Erythroblast (primary cell): ENCODE results near the gene ZSWIM5.
"Not testable (repeated sequence)": the region's sequence is repeated elsewhere in the genome, so short reads cannot be mapped to it uniquely, and the experiment has no call there.

Experiments
- DNase-seq, 2 experiments: peaks; one replicate each; lab custom pipeline; 2025; lab: John Stamatoyannopoulos, UW
- GATA1 ChIP-seq: IDR thresholded peaks from 2 replicates; pipeline ENCODE4 v1.6.1; 2011; ENCODE audit warnings: low read depth, mild to moderate bottlenecking, control low read depth, low read length, moderate library complexity
- POLR2A ChIP-seq: IDR thresholded peaks from 2 replicates; pipeline ENCODE4 v1.6.1; 2011; ENCODE audit warnings: mild to moderate bottlenecking, low read length

The ZSWIM5 gene

DNA sequence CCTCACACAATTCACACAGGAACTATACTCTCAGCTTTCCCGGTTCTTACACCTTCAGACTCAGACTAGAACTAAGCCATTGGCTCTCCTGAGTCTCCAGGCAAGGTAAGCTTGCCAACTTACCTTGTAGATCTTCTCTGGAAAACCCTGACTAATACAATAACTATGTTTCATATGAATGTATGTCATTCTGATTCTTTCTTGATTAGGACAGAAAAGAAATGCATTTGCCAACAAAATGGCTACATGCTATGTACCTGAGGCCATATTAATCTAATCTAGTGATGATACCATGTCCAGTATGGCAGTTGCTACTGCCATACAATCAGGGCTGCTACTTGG is 9.8 kb upstream of the ZSWIM5 start:
- DNase-seq: no peak
- no peak for TF ChIP-seq POLR2A
- TF ChIP-seq GATA1: no peak

DNA sequence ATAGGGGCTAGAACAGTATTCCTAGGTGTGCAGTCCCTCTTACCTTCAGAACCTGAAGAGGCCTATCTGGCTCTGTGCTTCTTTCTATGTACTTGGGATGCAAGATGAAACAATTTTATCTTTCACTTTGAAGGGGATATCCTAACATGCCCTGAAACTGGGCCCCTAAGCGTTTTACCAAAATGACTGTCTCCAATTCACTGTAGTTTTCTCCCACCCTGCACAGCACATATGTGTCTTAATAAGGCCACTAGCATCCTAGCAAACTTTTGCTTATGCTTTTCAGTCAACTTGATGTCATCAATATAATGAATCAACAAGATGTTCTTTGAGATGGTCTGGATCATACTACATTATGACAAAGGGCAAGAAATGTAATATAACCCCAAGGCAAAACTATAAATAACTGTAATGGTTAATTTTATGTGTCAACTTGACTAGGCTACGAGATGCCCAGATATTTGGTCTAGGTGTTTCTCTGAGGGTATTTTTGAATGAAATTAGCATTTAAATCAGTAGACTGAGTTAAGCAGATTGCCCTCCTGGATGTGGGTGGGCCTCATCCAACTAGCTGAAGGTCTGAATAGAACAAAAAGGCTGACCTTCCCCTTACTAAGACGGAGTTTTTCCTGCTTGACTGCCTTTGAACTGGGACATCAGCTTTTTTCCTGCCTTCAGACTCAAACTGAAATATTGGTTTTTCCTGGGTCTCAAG is 9.2 kb upstream of the ZSWIM5 start:
- TF ChIP-seq POLR2A (no peak), GATA1 (no peak)
- no peak for DNase-seq

DNA sequence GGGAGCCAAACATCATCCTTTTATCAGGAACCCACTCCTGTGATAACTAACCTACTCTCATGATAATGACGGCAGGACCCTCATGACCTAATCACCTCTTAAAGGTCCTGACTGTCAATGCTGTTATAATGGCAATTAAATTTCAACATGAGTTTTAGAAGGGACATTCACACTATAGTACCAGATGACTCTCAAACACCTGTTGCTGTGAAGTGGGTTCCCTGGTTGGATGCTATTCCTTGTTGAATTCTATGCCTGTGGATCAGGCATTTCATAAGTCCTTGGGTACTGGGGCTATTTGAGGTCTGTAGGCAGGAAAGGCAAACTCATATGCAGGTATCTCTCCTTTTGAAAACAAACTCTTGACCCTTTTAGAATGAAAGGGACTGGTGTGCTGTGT is 7.5 kb upstream of the ZSWIM5 start:
- no peak for DNase-seq
- no peak for TF ChIP-seq GATA1
- TF ChIP-seq POLR2A: no peak

DNA sequence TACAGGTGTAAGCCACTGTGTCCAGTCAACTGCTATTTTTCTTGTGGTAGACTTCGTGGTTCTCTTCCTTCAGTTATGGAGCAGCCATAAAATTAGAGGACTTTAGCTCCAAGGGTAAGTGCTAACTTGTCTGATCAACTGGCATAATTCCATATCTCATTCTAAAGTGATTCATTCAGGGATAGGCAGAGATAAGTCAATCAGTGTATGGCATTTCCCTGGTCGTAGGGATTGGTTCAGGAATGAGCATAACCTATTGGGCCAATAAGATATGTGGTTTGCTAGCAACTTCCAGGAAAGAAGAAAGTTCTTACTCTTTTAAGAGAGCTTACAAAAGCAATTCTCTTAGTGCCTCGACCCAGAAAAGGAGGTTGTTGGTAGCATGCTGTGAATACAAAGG is 4.7 kb upstream of the ZSWIM5 start:
- no peak for TF ChIP-seq POLR2A
- TF ChIP-seq GATA1: no peak
- DNase-seq: no peak

DNA sequence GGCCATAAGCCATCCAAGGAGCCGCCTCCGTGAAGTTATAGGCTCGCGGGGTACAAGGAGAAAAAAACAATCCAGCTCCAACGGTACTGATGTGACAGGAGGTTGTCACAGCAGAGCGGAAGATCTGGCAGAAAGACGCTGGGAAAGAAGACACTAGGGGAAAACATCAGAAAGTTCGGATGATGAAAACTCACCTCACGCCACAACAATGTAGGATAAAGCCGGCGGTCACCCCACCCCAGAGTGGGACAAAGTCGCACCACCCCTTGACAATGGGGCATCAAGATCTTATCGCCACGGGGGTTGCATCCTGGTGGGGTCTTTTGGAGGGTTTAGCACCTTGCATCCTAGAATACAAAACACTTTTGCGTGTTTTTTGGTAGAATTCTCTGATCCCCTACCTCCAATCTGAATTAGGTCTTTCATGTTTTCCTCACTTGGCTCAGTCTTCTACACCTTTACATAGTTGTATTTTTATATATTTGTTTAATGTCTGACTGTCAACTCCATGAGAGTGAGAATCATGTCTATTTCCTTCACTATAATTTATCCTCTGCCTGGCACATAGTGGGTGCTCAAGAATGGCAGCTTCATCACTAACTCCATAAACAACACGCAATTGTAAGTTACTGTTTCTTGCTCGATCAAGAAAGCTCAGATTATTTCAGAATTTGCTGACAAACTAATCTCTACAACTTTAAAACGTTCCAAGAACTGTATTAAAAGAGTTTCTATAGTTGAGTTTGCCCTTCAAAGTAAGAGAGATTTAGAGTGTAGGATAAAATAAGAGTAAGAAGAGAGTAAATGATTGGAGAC is 611 bp upstream of the ZSWIM5 start:
- no peak for DNase-seq
- TF ChIP-seq GATA1 (no peak), POLR2A (no peak)

DNA sequence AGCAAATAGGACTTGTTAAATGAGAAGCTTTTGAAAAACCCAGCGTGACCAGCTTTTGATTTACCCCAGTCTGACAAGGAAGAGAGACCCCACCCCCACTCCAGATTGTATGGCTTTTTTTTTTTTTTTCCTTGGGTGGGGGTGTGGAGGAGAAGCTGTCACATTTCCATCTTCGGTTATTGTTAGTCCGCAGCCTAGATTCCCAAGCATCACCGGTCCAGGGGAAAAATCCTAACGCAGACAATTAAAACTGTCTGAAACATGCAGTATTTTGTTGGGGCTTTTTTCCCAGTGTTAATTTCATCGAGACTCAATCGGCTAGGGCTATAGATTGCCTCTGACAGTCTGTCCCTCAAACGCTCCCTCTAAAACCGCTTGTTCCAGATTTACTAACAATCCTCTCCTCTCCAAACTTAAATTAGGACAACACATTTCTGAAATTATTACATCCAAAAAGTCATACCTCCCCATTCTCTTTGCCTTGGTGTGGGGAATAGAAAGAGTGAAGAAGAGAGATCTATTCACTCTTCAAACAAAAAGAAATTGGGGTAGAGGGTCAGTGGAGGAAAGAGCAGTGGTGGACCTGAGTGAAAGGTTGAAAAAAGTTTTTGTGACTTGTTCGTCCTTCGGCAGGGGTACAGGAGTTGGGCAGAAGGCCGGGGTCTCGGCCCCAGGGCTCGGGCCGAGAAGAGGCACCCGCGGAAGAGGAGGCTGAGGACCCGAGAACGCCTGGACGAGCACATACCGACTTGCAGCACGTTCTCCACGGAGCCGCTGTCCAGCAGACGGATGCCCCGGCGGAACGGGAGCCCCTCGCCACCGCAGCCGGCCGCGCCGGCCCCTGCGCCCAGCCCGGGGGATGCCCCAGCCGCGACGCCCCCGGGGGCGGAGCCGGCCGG is 1.1 kb downstream of the ZSWIM5 start:
- peak; percentile 26 to 30 for DNase-seq
- no peak for TF ChIP-seq POLR2A
- TF ChIP-seq GATA1: no peak

DNA sequence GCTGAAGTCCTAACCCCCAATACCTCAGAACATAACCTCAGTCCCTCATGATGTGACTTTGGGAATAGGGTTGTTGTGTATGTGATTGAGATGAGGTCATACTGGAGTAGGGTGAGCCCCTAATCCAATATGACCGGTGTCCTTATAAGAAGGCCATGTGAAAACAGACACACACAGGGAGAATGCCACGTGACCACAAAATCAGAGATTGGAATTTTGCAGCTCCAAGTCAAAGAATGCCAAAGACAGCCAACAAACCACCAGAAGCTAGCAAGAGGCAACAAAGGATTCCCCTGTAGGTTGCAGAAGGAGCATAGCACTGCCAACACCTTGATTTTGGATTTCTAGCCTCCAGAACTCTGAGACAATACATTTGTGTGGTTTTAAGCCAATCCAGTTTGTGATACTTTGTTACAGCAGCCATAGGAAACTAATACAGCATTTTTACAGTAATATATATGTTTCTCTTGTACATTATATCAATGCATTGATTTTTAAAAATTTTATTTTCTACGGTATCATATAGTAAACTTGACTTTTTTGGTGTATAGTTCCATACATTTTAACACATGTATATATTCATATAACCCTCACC is 5.4 kb downstream of the ZSWIM5 start:
- no peak for DNase-seq
- TF ChIP-seq POLR2A (no peak), GATA1 (no peak)

DNA sequence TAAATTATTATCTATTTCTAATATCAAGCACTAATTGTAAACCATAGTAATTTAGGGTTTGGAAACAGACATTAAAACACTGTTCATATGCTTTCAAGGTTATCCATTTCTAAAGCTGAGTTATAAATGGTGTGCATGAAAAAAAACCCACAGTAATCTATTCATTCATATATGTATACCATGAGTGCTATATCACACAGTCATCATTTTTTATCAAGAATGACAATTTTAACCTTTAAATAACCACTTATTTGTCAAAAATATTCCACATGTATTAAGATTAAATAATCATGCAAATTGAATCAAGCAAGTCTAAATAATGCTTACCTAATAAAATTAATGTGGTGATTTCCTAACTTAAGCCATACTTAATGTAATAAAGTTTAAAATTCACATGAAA is 6.0 kb downstream of the ZSWIM5 start:
- no peak for DNase-seq
- TF ChIP-seq POLR2A (no peak), GATA1 (no peak)

DNA sequence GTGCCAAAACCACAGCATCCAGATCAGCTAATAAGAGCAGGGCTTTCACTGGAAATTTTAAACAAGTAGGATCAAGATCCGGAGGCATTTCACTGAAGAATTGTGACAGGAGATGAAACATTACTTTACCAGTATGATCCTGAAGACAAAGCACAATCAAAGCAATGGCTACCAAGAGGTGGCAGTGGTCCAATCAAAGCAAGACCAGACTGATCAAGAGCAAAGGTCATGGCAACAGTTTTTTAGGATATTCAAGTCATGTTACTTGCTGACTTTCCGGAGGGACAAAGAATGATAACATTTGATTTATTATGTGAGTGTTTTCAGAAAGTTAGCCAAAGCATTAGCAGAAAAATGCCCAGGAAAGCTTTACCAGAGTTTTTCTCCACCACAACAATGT is 8.2 kb downstream of the ZSWIM5 start:
- DNase-seq: no peak

DNA sequence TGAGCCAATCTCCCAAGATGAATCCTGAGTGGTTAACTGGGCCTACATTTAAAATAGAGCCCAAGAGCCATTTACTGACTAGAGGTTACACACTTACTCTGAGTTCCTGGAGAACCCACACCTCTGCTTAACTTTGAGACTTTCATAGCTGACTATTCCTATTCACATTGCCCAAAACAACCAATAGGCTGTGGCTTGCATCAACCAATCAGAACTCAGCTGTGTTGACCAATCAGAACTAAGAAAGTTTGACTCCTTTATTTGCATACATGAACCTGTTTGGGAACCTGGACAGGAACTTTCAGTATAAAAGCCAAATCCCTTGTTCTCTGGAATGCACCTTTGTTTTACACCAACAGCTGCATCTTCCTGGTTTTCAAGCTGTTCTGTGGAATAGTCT is 9.5 kb downstream of the ZSWIM5 start:
- DNase-seq: no peak
- TF ChIP-seq GATA1 (no peak), POLR2A (no peak)

More for the DNA sequence above, 8.2 kb downstream of the ZSWIM5 start:
- TF ChIP-seq GATA1: no peak
- no peak for TF ChIP-seq POLR2A

DNA sequence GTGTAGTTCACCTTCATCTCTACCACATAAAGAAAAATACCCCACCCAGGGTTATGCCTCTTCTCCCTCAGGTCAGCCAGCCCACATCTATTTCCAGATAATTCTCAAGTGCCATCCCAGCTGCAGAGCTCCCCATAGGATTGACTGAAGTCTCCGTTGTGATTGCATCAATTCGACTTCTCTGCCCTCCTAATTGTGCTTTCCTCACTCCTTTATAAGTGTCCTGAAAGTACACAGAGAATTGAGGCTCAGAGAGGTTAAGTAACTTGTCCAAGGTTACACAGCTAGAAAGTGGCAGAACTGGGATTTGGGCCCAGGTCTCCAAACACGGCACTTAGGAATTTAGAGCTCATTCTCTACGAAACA is 15.0 kb downstream of the ZSWIM5 start:
- TF ChIP-seq GATA1 (no peak), POLR2A (no peak)
- no peak for DNase-seq

DNA sequence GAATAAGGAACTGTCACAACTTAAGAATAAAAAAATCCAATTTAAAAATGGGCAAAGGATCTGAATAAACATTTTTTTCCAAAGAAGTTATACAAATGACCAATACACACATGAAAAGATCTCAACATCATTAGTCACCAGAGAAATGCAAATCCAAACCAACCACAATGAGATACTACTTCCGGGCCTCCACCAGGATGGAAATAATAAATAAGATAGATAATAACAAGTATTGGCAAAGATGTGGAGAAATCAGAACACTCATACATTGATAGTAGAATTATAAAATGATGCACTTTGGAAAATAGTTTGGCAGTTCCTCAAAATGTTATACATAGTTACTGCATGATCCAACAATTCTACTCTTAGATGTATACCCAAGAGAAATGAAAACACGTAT is 18.7 kb downstream of the ZSWIM5 start:
- no peak for TF ChIP-seq GATA1
- no peak for DNase-seq

DNA sequence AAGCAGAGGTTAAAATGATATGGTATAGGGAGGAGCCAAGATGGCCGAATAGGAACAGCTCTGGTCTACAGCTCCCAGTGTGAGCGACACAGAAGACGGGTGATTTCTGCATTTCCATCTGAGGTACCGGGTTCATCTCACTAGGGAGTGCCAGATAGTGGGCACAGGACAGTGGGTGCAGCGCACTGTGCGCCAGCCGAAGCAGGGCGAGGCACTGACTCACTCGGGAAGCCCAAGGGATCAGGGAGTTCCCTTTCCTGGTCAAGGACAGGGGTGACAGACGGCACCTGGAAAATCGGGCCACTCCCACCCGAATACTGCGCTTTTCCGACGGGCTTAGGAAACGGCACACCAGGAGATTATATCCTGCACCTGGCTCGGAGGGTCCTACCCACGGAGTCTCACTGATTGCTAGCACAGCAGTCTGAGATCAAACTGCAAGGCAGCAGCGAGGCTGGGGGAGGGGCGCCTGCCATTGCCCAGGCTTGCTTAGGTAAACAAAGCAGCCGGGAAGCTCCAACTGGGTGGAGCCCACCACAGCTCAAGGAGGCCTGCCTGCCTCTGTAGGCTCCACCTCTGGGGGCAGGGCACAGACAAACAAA is 26.4 kb downstream of the ZSWIM5 start:
- DNase-seq: not testable (repeated sequence)
